GM21529 (cell line): ENCODE data around the gene DNMT3B.

Source experiments
- ATAC-seq: cut with Tn5 transposase; IDR thresholded peaks from one replicate; pipeline ENCODE4 v1.9.1; 2021; ENCODE audit not compliant: unreplicated experiment

The DNMT3B gene

DNA sequence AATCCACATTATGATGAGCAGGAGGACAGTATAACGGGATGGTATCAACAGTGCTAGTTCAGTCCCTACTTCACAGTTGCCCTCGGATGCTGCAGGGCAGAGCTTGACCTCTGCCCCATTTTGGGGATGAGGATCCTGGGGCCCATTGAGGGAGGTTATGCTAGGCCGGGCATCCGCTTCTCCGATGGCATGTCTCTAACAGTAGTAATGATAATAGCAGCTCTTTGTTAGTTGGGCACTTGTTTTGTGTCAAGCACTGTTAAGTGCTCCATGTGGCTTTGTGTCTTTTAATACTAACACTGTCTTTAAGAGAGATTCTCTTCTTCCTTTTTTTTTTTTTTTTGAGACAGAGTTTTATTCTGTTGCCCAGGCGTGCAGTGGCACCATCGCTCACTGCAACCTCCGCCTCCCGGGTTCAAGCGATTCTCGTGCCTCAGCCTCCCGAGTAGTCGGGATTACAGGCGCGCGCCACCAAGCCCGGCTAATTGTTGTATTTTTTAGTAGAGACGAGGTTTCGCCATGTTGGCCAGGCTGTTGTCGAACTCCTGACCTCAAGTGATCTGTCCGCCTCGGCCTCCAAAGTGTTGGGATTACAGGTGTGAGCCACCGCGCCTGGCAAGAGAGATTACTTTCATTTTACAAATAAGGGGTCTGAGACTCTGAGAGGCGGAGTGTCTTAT lies 58.7 kb downstream of the DNMT3B start:
- no peak for ATAC-seq

DNA sequence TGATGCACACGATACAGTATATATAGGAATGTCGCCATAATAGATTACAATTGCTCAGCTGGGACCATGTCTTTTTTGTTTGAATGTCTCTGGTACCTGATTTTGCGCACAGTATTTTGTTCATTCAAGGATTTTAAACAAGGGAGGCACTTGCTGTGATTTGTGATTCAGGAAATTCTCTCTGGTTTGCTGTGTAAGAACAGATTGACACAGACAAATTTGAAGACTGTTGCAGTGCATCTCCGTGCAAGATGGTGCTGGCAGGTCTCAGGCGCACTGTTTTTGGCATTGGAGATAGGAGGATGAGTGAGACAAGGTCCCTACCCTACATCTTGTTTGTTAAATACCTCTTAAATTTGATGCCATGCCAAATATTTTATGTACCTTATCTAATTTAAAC lies 60.0 kb downstream of the DNMT3B start:
- ATAC-seq, result no peak

DNA sequence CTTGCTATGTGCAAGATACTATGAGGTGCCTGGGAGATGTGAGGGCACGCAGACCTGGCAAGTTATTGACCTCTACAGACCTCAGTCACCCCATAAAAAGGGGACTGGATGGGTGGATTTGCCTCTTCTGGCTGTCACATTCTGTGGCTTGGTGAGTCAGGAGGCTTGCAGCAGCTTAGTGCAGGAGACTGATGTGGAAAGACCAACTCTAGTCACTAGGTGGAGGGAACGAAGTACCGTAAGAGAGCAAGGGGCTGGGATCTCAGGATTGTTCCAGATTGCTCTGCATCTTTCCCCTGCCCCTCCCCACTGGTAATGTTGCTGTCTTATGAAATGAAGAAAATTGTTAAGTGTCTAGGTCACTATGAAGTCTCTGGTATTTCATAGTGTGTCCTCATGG lies 60.9 kb downstream of the DNMT3B start:
- ATAC-seq, result no peak

DNA sequence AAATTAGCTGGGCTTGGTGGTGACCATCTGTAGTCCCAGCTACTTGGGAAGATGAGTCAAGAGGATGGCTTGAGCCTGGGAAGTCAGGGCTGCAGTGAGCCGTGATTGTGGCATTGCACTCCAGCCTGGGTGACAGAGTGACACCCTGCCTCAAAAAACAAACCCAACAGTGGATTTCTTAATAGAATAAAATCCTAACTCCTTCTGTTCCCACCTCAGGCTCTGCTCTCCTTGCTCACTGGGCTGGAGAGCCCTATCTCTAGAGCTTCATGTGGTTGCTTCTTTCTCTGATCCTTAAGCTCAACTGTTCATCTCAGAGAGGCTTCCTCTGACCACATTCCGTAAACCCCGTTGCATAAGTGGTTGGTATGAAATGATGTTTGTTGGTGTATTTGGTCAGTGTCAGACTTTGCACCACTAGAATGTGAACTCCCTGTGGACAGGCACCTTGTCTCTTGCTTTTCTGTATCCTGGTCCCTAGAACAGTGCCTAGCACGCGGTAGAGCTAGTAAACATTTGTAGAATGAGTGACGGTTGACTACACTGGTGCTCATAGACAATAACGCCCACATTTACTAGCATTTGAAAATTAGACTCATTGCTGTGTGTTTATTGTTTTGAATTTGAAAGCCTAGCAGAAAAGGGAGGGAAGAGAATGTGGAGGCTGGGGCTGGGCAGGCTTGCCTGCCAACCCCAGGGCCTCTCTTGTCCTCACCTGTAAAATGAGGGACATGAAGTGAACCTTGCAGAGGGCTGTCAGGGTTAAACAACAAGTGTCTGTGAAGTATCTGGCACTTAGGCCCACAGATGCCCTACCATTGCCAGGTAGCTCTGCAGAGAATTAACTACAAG lies 61.8 kb downstream of the DNMT3B start:
- no peak for ATAC-seq

DNA sequence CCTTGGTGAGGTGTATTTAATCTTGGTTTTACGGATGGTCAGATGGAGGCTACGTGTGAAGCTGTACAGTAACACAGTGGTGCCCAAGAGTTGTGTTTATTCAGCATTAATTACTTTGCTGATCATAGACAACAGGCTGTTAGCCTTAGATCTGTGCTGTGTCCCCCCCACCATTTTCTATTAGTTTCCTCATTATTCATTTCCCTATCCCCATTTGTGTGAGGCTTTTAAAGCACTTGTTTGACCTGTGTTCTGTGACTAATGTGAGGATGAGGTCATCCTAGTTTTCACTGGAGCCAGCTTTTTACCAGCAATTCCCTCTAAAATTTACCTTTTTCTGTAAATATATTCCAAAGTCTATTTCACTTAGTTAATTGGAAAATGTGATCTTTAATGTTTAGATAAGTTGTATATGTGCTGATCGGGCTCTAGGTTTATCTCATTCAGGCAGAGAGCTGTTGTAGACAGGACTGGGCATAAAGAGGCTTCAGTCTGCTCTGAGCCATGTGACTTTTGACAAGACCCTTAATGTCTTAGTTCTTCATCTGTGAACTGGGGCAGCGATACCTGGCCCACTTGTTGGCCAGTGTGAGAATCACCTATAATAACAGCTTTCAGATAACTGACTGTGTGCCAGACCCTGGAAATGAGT lies 66.0 kb downstream of the DNMT3B start:
- no peak for ATAC-seq

DNA sequence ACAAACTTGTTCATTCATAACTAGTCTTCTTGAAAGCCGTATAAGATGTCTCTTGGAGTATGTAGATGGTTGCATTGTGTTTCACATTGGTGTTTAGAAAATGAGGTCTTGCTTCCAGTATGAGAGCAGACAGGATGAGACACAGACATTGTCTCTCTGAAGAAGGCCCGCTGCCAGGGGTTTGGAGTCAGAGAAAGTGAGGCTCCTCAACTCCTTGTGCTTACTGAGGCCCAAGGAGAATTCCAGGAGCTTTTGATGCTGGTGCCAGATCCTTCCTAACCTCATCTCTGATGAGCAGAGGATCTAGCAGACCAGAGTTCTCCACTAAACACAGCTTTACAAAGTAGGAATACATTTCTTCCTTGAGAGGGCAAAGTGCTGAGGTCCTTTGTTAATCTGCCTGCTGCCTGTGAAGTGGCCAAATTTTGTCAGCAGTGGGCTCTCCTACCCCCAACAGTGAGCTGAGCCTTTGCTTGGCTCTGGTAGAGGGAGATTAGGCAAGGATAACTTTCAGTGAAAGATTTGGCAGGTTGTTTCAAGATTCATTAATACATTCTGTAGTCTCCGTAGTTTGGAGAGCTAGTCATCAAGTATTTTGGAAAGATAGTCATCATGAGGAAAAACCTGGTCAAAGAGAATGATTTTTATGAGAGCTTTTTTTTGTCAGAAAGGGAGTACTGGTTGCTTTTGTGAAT lies 67.3 kb downstream of the DNMT3B start:
- no peak for ATAC-seq

DNA sequence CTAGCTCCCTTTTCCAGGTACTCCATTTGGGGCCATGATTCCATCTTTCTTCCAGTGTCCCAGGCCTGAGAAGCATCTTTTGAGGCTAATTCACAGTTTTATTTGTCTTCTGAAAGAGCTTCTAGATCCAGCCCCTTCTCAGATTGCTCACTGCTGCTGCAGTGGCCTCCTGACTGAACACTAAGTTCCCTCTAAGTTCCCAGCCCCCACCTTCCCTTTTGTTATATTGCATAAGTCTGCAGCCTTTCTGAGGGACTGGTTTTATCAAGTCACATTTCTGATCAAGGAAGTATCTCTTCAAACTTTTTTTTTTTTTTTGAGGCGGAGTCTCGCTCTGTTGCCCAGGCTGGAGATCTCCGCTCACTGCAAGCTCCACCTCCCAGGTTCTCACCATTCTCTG lies 68.3 kb downstream of the DNMT3B start:
- ATAC-seq, result no peak

DNA sequence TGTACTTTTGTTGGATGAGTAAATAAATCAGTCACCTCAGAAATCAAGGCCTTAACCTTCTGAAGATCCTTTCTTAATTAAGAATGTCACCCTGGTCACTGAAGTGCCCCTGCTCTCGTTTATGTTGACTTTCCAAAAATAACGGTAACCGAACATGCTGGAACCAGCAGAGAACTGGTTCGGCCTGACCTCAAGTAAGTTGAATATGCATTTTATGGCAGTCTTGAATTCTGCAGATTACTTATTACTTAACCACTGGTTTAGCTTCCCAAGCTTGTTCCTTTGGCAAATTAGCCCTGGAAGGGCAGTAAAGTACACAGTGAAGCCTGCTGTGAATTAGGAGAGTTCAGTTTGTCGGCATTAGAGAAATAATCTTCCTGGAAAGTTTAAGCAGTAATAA lies 69.8 kb downstream of the DNMT3B start:
- no peak for ATAC-seq

DNA sequence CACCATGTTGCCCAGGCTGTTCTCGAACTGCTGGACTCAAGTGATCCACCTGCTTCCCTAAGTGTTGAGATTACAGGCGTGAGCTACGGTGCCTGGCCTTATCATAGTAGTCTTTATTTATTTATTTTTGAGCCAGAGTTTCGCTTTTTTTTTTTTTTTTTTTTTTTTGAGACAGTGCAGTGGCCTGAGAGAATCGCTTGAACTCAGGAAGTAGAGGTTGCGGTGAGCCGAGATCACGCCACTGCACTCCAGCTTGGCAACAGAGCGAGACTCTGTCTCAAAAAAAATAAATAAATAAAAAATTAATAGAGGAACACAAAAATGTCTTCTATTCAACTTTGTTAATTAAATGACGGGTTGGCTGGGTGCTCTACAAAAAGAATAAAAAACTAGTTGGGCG lies 70.5 kb downstream of the DNMT3B start:
- no peak for ATAC-seq

DNA sequence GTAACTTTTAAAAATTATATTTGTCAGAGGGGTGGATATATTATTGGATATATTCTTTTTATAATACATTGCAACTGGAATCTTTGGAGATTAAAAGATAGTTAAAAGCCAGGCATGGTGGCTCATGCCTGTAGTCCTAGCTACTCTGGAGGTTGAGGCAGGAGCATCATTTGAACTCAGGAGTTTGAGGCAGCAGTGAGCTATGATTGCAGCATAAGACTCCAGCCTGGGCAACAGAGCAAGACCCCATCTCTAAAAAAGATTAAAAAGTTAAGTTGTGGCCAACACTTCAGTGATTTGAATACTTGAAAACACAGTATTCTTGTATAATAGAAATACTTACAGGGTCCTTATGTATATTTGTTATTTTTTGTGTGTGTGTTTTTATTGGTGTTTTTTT lies 72.8 kb downstream of the DNMT3B start:
- no peak for ATAC-seq

DNA sequence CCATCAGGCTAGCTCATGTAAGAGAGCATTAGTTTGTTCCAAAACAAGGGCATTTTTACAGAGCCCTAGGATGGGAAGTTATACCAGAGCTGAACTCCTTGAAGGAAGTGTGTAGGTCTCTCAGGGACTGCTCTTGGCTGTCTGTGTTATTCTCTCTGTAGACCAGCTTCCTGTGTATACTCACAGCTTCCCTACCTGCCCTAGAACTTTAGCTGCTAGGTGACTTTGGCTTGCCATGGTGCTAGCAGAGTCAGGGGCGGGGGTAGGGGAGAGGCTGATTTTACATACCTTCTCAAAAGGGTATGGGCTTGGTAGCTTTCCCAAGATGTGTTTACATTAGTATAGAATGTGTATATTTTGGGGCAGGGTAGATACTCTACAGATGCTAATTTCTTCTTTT lies 75.0 kb downstream of the DNMT3B start:
- no peak for ATAC-seq

DNA sequence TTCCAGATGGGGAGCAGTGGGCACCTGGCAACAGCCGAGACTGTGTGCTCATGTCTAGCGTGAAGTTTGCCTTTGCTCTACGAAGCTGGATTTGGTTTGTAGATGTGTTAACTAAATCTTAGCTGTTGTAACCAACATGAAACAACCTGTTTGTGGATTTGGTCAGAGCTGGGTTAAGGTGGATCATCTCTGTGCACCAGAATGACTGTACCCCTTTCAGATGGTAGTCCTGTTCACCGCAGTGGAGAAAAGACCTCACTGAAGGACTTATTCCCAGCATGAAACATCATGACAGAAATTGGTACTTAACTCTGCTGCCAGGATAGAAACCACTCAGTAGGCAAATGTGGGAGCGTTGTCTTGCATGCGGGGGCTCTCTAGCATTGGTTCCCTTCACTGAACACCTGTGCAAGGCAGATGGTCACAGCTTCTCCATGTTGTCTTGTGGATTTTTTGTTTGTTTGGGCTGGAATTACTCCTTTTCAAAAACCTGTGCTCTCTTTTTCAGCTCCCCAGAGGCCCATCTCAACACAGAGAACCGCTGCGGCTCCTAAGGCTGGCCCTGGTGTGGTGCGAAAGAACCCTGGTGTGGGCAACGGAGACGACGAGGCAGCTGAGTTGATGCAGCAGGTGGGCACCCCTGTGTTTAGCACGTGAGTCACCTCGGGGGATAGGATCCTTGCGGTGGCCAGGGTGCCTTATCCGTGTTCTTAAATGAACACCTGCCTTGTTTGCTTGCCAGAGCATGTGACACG lies 77.2 kb downstream of the DNMT3B start:
- no peak for ATAC-seq

DNA sequence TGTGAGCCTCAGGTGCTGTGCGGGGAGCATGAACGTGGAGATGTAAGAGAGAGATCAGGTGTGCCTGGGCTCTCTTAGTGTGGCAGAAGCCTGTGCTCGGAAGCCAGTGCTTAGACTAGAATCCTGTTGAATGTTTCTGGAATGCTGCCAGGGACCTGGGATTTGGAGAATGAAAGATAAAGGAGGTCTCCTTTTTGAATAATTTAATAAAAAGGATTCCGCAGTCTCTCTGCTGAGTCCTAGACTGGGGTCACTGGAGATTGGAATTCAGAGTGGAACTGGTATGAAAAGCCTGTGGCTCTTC lies 77.7 kb downstream of the DNMT3B start:
- ATAC-seq, result no peak

DNA sequence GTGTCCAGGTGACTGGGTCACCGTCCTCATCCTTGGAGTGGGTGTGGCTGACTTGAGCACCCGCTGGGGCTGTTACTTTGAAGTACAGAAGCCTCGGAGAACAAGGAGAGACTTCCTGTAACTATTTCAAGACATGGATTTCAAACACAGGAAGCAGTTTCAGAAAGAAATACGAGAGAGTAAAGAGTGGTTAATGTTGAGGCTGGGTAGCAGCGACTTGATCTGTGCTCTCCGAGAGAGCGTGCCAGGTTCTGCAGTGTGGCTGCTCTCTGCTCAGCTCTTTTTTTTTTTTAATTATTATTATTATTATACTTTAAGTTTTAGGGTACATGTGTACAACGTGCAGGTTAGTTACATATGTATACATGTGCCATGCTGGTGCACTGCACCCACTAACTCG lies 79.0 kb downstream of the DNMT3B start:
- no peak for ATAC-seq

DNA sequence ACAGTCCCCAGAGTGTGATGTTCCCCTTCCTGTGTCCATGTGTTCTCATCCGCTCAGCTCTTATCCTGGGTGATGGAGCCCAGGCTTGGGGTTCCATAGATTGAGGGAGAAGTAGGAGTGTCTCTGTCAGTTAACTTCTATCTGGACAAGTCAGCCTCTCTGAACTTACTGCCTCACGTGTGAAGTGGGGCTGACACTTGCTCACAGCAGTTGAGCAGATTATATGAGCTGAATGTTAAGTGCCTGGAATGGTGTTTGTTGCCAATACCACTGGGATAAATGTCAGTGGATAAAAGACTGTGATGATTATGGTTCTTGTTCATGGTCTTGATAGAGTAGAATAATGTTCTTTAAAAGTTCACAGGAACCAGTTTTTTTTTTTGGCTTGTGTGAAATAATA lies 79.4 kb downstream of the DNMT3B start:
- no peak for ATAC-seq

DNA sequence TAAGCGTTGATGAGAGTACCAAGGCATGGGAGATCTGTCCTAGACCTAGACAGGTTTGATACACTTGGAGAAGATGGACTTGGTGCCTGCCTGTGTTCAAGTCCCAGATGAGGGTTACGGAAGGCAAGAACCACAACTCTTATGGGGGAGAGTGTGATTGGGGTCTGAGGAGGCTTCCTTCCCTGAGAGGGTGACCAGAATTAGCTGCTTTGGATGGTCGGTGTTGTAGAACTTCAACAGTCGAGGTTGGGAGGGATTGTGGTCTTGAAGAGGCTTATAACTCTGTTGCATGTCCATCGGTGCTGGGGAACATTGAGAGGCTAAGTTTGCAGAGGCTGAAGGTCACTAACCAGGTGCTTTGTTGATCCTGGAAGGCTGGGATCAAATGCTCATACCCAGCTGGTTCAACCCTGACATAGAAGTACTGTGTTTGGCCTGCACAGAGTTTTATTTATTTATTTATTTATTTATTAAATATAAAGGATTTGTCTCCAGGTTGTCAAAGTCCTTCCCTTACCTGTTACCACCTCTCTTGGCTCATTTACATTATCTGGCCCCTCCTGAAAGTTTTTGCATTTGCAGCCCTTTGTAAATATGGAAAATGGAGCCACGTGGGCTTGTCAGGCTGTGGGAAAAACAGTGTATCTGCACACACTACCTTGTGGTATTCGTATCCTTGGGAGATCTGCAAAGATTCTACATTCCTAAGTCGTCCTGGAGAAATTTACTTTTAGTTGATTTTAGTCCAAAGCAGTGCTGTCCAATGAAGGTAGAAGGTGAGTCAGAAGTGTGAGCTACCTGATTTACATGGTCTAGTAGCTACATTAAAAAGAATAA lies 80.7 kb downstream of the DNMT3B start:
- no peak for ATAC-seq

DNA sequence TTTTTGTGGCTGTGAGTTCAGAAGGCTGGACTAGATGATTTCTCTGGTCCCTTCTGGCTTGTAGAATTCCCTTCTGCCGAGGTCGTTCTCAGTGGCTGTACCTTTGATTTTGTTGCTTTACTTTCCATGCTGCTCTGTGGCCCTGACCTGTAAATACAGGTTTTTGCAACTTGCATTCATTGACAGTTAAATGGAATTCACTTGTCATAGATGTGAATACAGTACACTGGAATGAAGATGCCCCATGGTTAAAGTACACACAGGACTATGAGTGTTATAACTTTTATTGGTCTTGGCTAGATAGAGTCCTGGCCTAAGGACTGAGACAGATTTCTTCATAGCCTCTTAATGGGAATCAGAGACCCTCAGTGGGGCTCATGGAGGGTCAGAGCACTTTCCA lies 83.6 kb downstream of the DNMT3B start:
- ATAC-seq, result no peak

DNA sequence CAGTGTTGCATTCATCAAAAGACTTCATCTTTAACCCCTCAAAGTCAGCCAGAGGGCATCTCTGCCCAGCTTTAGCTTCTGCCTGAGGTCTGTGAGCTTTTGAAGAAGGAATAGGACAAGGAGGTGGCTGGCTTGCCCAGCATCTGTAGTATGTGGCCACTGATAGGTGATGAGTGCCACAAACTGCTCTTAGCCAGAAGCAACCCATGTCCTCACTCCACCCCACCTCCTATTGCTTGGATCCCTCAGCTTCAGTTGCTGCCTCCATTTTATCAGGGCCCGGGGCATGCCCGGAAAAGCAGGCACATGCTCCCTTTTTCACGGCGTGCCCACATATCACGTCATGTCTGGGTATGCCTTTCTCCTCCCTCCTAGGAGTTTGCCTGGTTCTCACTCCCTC lies 84.7 kb downstream of the DNMT3B start:
- ATAC-seq, result no peak

DNA sequence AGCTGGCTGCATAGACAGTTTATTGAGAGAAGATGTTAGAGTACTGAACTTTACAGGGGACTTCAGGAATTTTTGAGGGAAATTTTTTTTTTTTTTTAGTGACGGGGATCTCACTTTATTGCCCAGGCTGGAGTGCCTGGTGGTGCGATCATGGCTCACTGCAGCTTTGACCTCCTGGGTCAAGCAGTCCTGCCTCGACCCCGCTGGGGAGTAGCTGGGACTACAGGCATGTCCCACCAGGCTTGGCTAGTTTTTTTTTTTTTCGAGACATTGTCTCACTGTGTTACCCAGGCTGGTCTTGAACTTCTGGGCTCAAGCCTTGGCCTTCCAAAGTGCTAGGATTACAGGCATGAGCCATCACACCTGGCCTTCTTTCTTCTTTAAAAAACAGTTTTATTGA lies 85.8 kb downstream of the DNMT3B start:
- ATAC-seq, result no peak

DNA sequence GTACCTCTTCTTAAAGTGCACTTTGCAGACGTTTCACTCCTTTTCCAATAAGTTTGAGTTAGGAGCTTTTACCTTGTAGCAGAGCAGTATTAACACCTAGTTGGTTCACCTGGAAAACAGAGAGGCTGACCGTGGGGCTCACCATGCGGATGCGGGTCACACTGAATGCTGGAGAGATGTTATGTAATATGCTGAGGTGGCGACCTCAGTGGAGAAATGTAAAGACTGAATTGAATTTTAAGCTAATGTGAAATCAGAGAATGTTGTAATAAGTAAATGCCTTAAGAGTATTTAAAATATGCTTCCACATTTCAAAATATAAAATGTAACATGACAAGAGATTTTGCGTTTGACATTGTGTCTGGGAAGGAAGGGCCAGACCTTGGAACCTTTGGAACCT lies 86.7 kb downstream of the DNMT3B start:
- ATAC-seq, result no peak
